Smooth muscle cell of the brain vasculature (primary cell): ENCODE results near the gene ARSA.

Experiments used
- DNase-seq: peaks from one replicate; pipeline ENCODE4 v3.0.0-alpha.2; 2012; ENCODE audit warnings: low read depth, low spot score

Gene ARSA

GRCh38 chr22:50579752-50580151 is 48.2 kb downstream of the ARSA start:
- DNase-seq, result no peak

- DNase-seq, result no peak
These were observed 49.1 kb downstream of the ARSA start for GRCh38 chr22:50578776-50579310.

DNA sequence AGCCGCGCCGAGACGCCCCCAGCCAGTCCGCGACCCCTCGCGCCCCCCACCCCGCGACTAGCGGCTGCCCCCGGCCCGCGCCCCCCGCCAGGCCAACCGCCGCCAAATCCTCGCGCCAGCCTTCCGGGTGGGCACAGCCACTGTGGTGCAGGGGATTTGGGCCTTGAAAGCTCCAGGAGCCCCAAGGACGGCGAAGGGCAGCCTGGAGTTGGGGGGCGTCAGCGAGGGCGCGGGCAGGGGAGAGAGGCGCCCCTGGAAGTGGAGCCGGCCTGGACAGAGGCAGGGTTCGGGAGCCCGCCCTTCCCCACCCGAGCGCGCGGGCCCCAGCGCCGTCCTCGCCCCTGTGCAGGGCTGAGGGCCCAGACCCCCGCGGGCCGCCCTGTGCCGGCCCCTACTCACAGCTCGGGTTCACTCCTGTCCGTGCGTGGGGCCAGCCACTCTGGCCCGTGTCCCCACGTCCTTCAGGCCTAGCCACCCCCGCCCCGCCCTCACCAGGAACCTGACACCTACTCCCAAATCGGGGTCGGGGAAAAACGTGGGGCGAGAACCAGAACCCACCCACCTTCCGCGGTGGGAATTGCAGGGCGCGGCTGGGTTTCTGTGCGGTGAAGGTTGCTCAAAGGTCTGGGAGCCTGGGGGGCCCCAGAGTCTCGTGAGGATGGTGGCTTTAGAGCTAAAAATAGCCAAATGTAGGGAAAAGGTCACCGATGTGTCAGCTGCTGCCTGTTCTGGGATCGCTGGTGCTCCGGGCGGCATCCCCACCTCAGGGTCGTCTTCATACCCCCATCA is 49.8 kb downstream of the ARSA start, which contains the start of gene CPT1B:
TSS of gene CPT1B (minus strand) at position 441 of the 789 bp plus-strand sequence. CDS start 512 bp downstream, outside the sequence.
- DNase-seq, result no peak

GRCh38 chr22:50577697-50577986 is 50.3 kb downstream of the ARSA start:
- DNase-seq, result no peak

GRCh38 chr22:50576806-50577696 is 50.9 kb downstream of the ARSA start:
- no peak for DNase-seq

DNA sequence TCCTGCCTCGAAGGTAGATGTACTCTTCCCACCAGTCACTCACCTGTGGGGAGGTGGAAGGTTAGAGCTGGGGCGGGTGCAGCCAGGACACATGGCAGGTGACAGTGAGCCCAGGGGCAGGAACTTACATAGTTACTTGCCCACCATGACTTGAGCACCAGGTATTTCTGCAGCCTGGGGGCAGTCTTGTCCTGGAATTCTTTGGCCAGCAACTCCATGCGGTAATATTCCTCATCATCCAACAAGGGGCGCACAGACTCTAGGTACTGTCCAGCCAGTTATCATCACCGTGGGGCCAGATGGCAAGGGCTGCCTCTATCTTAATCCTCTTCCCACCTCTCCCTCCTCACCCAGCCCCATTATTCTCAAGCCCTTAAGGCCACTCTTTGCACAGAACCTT is 51.9 kb downstream of the ARSA start:
- no peak for DNase-seq

- DNase-seq, result no peak
These were observed 52.5 kb downstream of the ARSA start for GRCh38 chr22:50575426-50575941.
